Liver (tissue), 9 donors: ENCODE data around the gene CLDN17. TPM values are rescaled to one million over a fixed set of nuclear protein-coding genes. Genes with fewer than 3 reads are reported as not detected.

Experiments
- DNase-seq: peaks from one replicate; pipeline ENCODE4 v3.0.0-alpha.2; 2017; ENCODE audit warnings: low spot score
- H3K27ac ChIP-seq, 2 donors: one replicate each; pipeline ENCODE4 v1.7.0; 2013; ENCODE audit warnings: inconsistent platforms in 2 of 2, low read length in 2 of 2, control low read depth in 1 of 2, low read depth in 1 of 2, mild to moderate bottlenecking in 1 of 2
- H3K27me3 ChIP-seq, 4 donors: one replicate each; pipeline versions ENCODE4 v1.6.1 to v1.7.0; 2013; ENCODE audit warnings: low read length in 3 of 4, inconsistent platforms in 1 of 4, mild to moderate bottlenecking in 1 of 4, moderate library complexity in 1 of 4; ENCODE audit not compliant: control insufficient read depth in 4 of 4, insufficient read depth in 4 of 4
- H3K36me3 ChIP-seq, 4 donors: one replicate each; pipeline versions ENCODE4 v1.6.1 to v1.7.0; 2013; ENCODE audit warnings: low read length in 3 of 4, mild to moderate bottlenecking in 3 of 4, low read depth in 1 of 4, moderate library complexity in 1 of 4; ENCODE audit not compliant: control insufficient read depth in 4 of 4, insufficient read depth in 3 of 4
- H3K4me1 ChIP-seq, 4 donors: one replicate each; pipeline versions ENCODE4 v1.6.1 to v1.7.0; 2013; ENCODE audit warnings: low read length in 3 of 4, mild to moderate bottlenecking in 3 of 4, moderate library complexity in 1 of 4; ENCODE audit not compliant: control insufficient read depth in 4 of 4, insufficient read depth in 4 of 4
- H3K4me3 ChIP-seq, 3 donors: one replicate each; pipeline versions ENCODE4 v1.6.1 to v1.7.0; 2013; ENCODE audit warnings: low read length in 3 of 3, control low read depth in 1 of 3, low read depth in 1 of 3, mild to moderate bottlenecking in 1 of 3
- H3K9ac ChIP-seq, 2 donors: one replicate each; pipeline ENCODE4 v1.7.0; 2013; ENCODE audit warnings: low read length in 2 of 2, mild to moderate bottlenecking in 2 of 2, moderate library complexity in 2 of 2, control low read depth in 1 of 2, low read depth in 1 of 2
- H3K9me3 ChIP-seq, 4 donors: one replicate each; pipeline versions ENCODE4 v1.6.1 to v1.7.0; 2013; ENCODE audit warnings: low read length in 3 of 4; ENCODE audit not compliant: control insufficient read depth in 4 of 4
- ATF3 ChIP-seq: IDR thresholded peaks from 2 replicates; pipeline ENCODE4 v1.6.1; 2016; ENCODE audit warnings: antibody characterized with exemption
- CTCF ChIP-seq: fragments of 150-350 bp; IDR thresholded peaks from 2 replicates; pipeline ENCODE4 v1.5.1; 2017; ENCODE audit warnings: improper control_type of control experiment, low read depth, low read length; ENCODE audit not compliant: missing input control
- EGR1 ChIP-seq, 2 donors: IDR thresholded peaks; 2 replicates each; pipeline ENCODE4 v1.6.1; 2016 to 2018; ENCODE audit warnings: antibody characterized with exemption in 2 of 2, low read depth in 2 of 2
- FOXA1 ChIP-seq: IDR thresholded peaks from 2 replicates; pipeline ENCODE4 v1.6.1; 2016; ENCODE audit warnings: antibody characterized with exemption
- FOXA2 ChIP-seq: IDR thresholded peaks from 2 replicates; pipeline ENCODE4 v1.6.1; 2016; ENCODE audit warnings: antibody characterized with exemption
- GABPA ChIP-seq, 2 donors: IDR thresholded peaks in 1 of 2; conservative IDR thresholded peaks in 1 of 2; 2 replicates each; pipeline ENCODE4 v1.6.1; 2016; ENCODE audit warnings: antibody characterized with exemption in 2 of 2, mild to moderate bottlenecking in 1 of 2, moderate library complexity in 1 of 2
- HNF4A ChIP-seq, 2 donors: conservative IDR thresholded peaks; 2 replicates each; pipeline ENCODE4 v1.6.1; 2016; ENCODE audit warnings: antibody characterized with exemption in 2 of 2, mild to moderate bottlenecking in 2 of 2
- HNF4G ChIP-seq: IDR thresholded peaks from 2 replicates; pipeline ENCODE4 v1.6.1; 2016; ENCODE audit warnings: antibody characterized with exemption
- JUND ChIP-seq, 2 donors: IDR thresholded peaks; 2 replicates each; pipeline ENCODE4 v1.6.1; 2016; ENCODE audit warnings: antibody characterized with exemption in 2 of 2
- MAX ChIP-seq: IDR thresholded peaks from 2 replicates; pipeline ENCODE4 v1.6.1; 2016; ENCODE audit warnings: antibody characterized with exemption
- NR2F2 ChIP-seq: IDR thresholded peaks from 2 replicates; pipeline ENCODE4 v1.6.1; 2016; ENCODE audit warnings: antibody characterized with exemption
- RAD21 ChIP-seq, 2 donors: IDR thresholded peaks; 2 replicates each; pipeline ENCODE4 v1.6.1; 2016; ENCODE audit warnings: antibody characterized with exemption in 2 of 2, mild to moderate bottlenecking in 2 of 2
- REST ChIP-seq: IDR thresholded peaks from 2 replicates; pipeline ENCODE4 v1.6.1; 2016; ENCODE audit warnings: antibody characterized with exemption, mild to moderate bottlenecking
- RXRA ChIP-seq, 2 donors: IDR thresholded peaks; 2 replicates each; pipeline ENCODE4 v1.6.1; 2017 to 2018; ENCODE audit warnings: antibody characterized with exemption in 2 of 2, mild to moderate bottlenecking in 1 of 2
- SP1 ChIP-seq: IDR thresholded peaks from 2 replicates; pipeline ENCODE4 v1.6.1; 2018; ENCODE audit warnings: antibody characterized with exemption, mild to moderate bottlenecking
- TAF1 ChIP-seq: conservative IDR thresholded peaks from 2 replicates; pipeline ENCODE4 v1.6.1; 2016; ENCODE audit warnings: antibody characterized with exemption, mild to moderate bottlenecking
- YY1 ChIP-seq: IDR thresholded peaks from 2 replicates; pipeline ENCODE4 v1.6.1; 2016; ENCODE audit warnings: antibody characterized with exemption, mild to moderate bottlenecking
- ZBTB33 ChIP-seq: IDR thresholded peaks from 2 replicates; pipeline ENCODE4 v1.6.1; 2016; ENCODE audit warnings: antibody characterized with exemption
- WGBS: extraction: QIAGEN DNeasy Blood & Tissue Kit; methylation state at CpG from one replicate; pipeline ENCODE4 v1.1.7; 2013; 5-methylcytosine and 5-hydroxymethylcytosine counted together
- polyA plus RNA-seq, 2 donors: library from polyadenylated mRNA; stranded (reverse) in 1 of 2; unstranded in 1 of 2; fragments of 200-250 nt in 1 of 2; fragments of >200 nt in 1 of 2; fragmentation: Nextera tagmentation in 1 of 2; extraction: Ambion mirVana in 1 of 2; gene quantifications; one replicate each; pipeline versions ENCODE4 v1.2.1 to v1.2.3, GENCODE V29; 2013 to 2015
- total RNA-seq, 2 donors: library from RNA; depleted of rRNA; stranded (reverse); fragments of >200 nt; gene quantifications; one replicate each; pipeline ENCODE4 v1.2.3, GENCODE V29; 2014
- donor health status: healthy.
- donor health status: healthy.
- donor health status: healthy.
- donor health status: healthy.
- donor health status: healthy.

The CLDN17 gene
- total and polyA plus RNA-seq, 4 donors, result not detected

GRCh38 chr21:30116479-30116878 is 50.1 kb downstream of the CLDN17 start:
- H3K9ac ChIP-seq, result no peak overlapping the region
- H3K36me3 ChIP-seq, result no peaks in the 10 kb centered on the region
- WGBS, result 77% methylated on average over 3 of the region's 3 CpGs
- no peaks in the 10 kb centered on the region for H3K27me3 ChIP-seq
- no peaks in the 10 kb centered on the region for H3K4me1 ChIP-seq
- H3K4me3 ChIP-seq, result no peak overlapping the region
- no peak overlapping the region for H3K27ac ChIP-seq
- DNase-seq, result no peak
- no peaks in the 10 kb centered on the region for H3K9me3 ChIP-seq
- TF ChIP-seq CTCF, result no peak
- TF ChIP-seq HNF4A (conservative IDR thresholded peaks at IDR 0.05), result no peak
- TF ChIP-seq TAF1, result no peak
- no peak for TF ChIP-seq HNF4G
- TF ChIP-seq EGR1 (IDR thresholded peaks at IDR 0.05; ENCODE audit: low read depth in 2 of 2), result no peak
- no peak for TF ChIP-seq JUND (IDR thresholded peaks at IDR 0.05)
- no peak for TF ChIP-seq FOXA2
- no peak for TF ChIP-seq RAD21 (IDR thresholded peaks at IDR 0.05)
- TF ChIP-seq ZBTB33, result no peak
- TF ChIP-seq REST, result no peak
- TF ChIP-seq NR2F2, result no peak
- TF ChIP-seq YY1, result no peak
- no peak for TF ChIP-seq GABPA (IDR thresholded peaks at IDR 0.05 in 1 of 2, conservative IDR thresholded peaks at IDR 0.05 in 1 of 2)
- TF ChIP-seq SP1, result no peak
- TF ChIP-seq ATF3, result no peak
- no peak for TF ChIP-seq FOXA1
- no peak for TF ChIP-seq RXRA (IDR thresholded peaks at IDR 0.05)
- TF ChIP-seq MAX, result no peak

Other genes starting within 250 kb of the CLDN17 start
- gene GRIK1, start 226.8 kb downstream of the CLDN17 start, total RNA-seq, result under 1 TPM in 1 of 2 donors, not detected in 1; 0.05 TPM
- under 1 TPM; 0.02 to 0.14 TPM for gene GRIK1, start 226.8 kb downstream of the CLDN17 start, polyA plus RNA-seq
- not detected for gene CLDN8, start 49.3 kb upstream of the CLDN17 start, total RNA-seq
- gene CLDN8, start 49.3 kb upstream of the CLDN17 start, polyA plus RNA-seq, result under 1 TPM in 1 of 2 donors, not detected in 1; 0.10 TPM
- not detected for gene KRTAP24-1, start 116.1 kb upstream of the CLDN17 start, total RNA-seq
- not detected for gene KRTAP24-1, start 116.1 kb upstream of the CLDN17 start, polyA plus RNA-seq
- gene KRTAP25-1, start 122.7 kb upstream of the CLDN17 start, total RNA-seq, result not detected
- not detected for gene KRTAP25-1, start 122.7 kb upstream of the CLDN17 start, polyA plus RNA-seq
- not detected for gene KRTAP26-1, start 153.5 kb upstream of the CLDN17 start, total RNA-seq
- not detected for gene KRTAP26-1, start 153.5 kb upstream of the CLDN17 start, polyA plus RNA-seq
- gene KRTAP27-1, start 170.9 kb upstream of the CLDN17 start, total RNA-seq, result not detected
- not detected for gene KRTAP27-1, start 170.9 kb upstream of the CLDN17 start, polyA plus RNA-seq
- gene KRTAP23-1, start 181.8 kb upstream of the CLDN17 start, total RNA-seq, result not detected
- not detected for gene KRTAP23-1, start 181.8 kb upstream of the CLDN17 start, polyA plus RNA-seq
- gene KRTAP13-2, start 205.5 kb upstream of the CLDN17 start, total RNA-seq, result not detected
- not detected for gene KRTAP13-2, start 205.5 kb upstream of the CLDN17 start, polyA plus RNA-seq
- gene KRTAP13-1, start 229.2 kb upstream of the CLDN17 start, total RNA-seq, result not detected
- gene KRTAP13-1, start 229.2 kb upstream of the CLDN17 start, polyA plus RNA-seq, result not detected